Measurements from ENCODE around the gene SPTSSB.

The SPTSSB gene, protein sequence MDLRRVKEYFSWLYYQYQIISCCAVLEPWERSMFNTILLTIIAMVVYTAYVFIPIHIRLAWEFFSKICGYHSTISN

DNA sequence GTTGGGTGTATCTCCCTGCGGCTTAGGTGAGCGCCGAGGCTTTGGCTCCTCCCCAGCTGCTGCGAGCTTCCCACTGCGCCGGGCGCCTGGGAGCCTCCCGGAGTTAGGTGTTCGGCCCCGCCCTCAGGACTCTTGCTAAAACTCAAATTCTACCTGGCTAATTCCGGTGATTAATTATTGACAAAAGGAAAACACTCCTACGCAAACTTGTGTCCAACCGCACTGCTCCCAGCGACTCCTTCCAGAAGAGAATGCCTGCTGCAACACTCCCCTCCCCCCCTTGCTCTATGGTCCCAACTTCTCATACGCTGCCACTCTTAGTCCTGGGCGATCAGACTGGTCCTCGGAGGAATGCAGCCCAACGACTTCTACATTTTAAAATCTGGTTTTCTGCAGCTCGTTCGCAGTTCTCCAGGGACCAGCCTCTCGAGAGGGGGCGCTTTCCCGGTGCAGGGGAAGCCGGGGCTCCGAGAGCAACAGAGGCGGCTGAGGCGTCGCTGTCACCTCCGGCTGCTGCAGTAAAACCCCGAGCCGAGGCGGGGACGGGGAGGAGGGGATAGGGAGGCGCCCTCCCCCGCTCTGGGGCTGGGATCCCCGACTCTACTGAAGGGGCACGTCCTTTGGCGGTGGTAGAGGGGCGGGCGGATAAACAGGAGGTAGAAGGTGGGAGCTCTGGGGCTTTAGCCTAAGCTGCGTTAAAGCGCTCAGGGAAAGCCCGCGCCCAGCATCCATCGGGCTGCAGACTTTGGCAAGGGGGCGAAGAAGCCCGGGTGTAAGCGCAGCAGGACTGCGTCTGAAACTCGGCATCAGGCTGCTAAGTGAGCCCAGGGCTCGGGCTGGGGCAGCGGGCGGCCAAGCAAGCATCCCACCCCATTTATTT is at the start of gene SPTSSB:
Gene SPTSSB, minus strand, starts transcription at position 77 of the 880 bp plus-strand sequence. CDS start 25,194 bp downstream, outside the sequence.
- DNase-seq (ENCODE audit: low read depth) = peak; percentile 30

DNA sequence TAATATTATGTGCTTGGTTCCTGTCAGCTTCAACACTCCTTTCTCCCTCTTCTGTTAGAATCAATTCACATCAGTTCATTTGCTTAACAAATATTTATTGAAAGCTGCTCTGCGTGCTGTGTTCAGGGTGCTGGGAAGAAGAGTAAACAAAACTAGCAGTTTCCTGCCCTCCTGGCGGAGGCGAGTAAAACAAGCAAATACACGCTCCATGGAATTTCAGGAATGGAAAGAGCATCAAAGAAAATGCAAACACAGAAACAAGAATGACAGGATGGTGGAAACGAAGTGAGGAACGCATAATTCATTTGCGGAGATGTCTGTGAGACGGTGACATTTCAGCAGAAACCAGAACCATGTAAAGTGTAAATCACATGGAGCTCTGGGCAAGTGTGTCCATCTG is 49.4 kb upstream of the SPTSSB start:
- no peak for DNase-seq (ENCODE audit: low read depth)

GRCh38 chr3:161419555-161420333 is 48.4 kb upstream of the SPTSSB start:
- DNase-seq (ENCODE audit: low read depth) = no peak

DNA sequence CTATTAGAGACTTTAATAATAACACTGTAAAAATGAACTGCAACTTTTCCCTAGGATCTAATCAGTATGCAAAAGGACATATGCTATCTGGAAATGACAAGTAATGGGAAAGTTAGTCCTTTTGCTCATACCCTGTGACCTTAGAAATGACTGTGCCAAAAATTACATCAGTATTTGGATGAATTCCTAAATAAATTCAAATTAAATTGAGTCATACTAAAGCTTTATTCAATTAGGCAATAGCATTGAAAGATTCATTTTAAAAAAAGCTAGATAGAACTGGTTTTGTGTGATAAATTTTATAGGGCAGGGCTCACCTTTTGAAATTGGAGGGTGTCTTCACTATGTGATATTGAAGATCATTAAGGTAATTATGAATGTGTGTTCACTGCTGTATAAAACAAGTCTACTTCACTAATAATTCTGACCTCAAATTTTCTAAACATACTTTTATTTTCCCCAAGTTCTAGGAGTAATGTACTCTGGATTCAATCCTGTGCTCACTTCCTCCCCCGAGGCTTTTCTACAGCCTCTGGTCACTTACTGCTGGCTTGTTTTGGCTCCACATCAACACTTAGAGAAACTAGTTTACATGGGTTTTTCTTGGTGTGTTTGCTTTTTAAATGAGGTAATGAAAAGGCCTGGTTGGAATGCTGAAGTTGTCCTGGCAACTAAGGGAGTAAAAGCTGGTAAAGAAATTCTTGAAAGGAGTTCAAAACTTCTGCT is 44.4 kb upstream of the SPTSSB start:
- no peak for DNase-seq (ENCODE audit: low read depth)

DNA sequence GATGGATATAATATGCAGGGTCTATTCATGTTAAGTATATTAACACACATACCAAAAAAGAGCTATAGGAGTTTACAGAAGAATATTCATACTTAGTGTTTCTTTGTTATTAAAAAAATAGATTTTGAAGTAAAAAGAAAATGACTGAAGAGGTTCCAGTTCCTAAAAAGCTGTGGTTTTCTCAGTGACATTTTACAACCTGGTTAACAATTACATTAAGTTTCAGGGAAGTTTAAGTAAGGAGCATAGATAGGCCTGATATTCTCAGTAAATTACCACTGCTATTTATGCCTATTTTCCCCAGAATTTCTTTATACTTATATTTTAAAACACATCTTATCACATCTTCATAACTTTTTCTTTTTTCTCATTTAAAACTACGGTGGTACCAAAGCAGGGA is 43.6 kb upstream of the SPTSSB start:
- no peak for DNase-seq (ENCODE audit: low read depth)

GRCh38 chr3:161413855-161414210 is 42.5 kb upstream of the SPTSSB start:
- DNase-seq (ENCODE audit: low read depth) = no peak

GRCh38 chr3:161413127-161413854 is 42.0 kb upstream of the SPTSSB start:
- no peak for DNase-seq (ENCODE audit: low read depth)

DNA sequence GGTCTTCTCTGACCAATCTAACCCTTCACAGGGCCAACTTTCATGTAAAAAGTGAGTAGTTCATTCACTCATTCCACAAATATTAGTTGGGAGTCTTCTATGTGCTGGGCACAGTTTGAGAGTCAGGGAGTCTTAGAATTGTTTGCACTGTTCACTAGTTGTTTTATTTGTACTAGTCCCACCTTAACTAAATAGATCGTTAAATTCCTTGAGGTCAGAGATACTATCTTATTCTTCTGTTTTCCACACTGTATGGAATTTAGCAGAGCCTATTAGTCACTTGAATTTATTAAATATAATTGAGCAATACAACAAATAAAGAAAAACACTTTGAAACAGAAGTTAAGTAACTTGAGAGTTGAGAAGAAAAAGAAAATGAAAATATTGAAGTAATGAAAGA is 40.8 kb upstream of the SPTSSB start:
- no peak for DNase-seq (ENCODE audit: low read depth)

DNA sequence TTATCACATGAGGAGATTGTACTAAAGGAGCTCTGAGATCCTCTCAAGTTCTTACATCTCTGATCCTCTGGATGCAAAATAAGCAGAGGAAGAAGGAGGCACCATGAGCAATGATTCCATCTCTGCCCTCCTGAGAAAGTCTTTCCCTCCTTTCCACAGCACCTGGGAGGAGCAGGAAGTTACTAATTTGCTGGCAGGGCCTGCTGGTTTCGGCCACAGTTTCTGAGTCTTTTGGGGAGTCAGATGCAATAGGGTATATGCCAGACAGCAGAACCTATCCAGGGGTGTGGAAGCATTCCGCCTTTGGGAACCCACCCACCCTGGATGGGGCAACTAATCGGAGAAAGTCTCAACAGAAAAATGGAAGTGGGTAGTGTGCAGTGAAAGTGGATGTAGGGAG is 38.5 kb upstream of the SPTSSB start:
- DNase-seq (ENCODE audit: low read depth) = no peak

GRCh38 chr3:161409069-161409468 is 37.8 kb upstream of the SPTSSB start:
- peak; percentile 20 for DNase-seq (ENCODE audit: low read depth)

- no peak for DNase-seq (ENCODE audit: low read depth)
Measured at GRCh38 chr3:161406594-161407555, 35.6 kb upstream of the SPTSSB start.

- DNase-seq (ENCODE audit: low read depth) = no peak
Measured at GRCh38 chr3:161405836-161406235, 34.5 kb upstream of the SPTSSB start.

- no peak for DNase-seq (ENCODE audit: low read depth)
Measured at GRCh38 chr3:161405087-161405486, 33.8 kb upstream of the SPTSSB start.

- DNase-seq (ENCODE audit: low read depth) = no peak
Measured at GRCh38 chr3:161403251-161403650, 31.9 kb upstream of the SPTSSB start.

DNA sequence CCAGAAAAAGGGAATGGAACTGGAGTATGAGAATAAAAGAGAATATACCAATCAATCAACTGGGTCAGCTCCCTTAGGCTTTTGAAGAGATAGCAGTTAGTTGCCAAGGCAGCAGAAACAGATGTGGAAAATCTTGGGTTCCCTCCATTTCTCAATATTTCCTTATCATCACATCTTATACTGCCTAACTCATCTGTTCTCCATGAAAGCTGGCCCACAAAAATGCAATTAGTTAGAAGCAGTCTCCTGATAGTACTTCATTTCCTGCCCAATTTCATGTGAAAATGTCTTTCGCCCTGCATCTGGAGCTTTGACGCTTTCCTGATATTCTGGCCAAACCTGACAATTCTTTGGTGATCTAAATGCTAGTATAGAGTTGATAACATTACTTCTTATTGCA is 30.1 kb upstream of the SPTSSB start:
- no peak for DNase-seq (ENCODE audit: low read depth)

- DNase-seq (ENCODE audit: low read depth) = no peak
Measured at GRCh38 chr3:161400650-161401049, 29.3 kb upstream of the SPTSSB start.

DNA sequence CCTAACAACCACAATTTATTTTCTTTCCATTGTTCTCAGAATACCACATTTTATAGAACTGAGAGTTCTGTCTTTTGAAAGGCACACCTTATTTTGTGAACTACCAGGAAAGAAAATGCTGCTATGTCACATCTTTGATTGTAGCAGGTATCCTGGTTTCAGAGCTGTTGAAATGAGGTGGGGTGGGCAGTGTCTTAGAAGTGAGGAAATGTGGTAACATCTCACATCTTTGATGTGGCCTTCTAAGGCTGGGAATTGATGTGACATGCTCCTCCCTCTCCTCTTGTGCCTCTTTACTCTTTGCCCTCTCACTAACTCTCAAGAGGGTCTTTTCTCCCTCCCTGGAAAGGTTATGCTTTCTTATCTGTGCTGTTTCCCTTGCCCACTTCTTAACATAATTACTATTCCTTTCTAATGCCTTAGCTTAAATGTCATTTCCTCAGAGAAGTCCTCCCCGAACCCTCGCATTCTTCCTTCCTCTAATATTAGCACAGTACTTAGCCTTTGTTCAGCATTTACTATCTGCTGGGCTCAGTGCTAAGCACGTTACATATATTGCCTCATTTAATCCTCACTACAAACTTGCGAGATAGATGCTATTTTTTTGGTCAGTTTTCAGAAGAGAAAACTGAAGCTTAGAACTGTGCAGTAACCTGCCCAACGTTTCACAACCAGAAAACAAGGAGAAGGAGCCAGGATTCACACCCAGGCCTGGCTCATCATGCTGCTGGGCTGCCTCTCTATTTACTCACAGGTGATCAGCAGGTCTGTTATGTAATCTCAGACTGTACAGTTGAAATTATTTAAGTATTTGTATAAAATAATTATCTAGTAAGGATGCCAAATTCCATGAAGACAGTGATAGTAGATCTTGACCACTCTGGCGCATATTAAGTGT is 24.0 kb upstream of the SPTSSB start:
- DNase-seq (ENCODE audit: low read depth) = no peak

GRCh38 chr3:161393803-161394202 is 22.5 kb upstream of the SPTSSB start:
- DNase-seq (ENCODE audit: low read depth) = no peak

DNA sequence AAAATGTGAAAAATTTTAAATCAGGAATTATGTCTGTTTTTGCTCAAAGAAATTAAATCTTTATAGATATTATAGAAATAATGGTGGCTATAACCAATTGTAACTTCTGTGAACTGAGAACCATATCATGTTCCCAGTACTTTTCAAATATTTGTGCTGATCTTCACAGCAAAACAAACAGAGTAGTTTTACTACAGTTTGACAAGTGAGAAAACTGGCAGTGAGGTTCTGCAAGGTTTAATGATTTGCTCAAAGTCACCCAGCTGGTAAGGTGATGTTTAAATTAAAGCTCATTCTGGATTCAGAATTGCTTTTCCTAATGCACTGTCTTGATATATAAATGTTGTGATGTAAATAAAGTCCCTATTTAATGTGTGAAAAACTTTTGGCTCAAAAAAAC is 22.0 kb upstream of the SPTSSB start:
- DNase-seq (ENCODE audit: low read depth) = no peak

GRCh38 chr3:161392853-161393252 is 21.5 kb upstream of the SPTSSB start:
- DNase-seq (ENCODE audit: low read depth) = no peak

Measured in activated gamma-delta T cell treated with anti-CD3 and anti-CD28 coated beads, Interleukin-2, amount 50 U/mL, for 16 hours (primary cell).